SK-N-SH (cell line): ENCODE data around the gene KLHL7.

Experiments used
- CHD2 ChIP-seq: fragments of 150-350 bp; IDR thresholded peaks from 2 replicates; pipeline ENCODE4 v1.6.1; 2018; ENCODE audit warnings: low read length; ENCODE audit not compliant: partially characterized antibody
- RAD21 ChIP-seq: IDR thresholded peaks from 2 replicates; pipeline ENCODE4 v1.6.1; 2012; ENCODE audit warnings: mild to moderate bottlenecking, low read length
- TAF1 ChIP-seq: IDR thresholded peaks from 2 replicates; pipeline ENCODE4 v1.6.1; 2012; ENCODE audit warnings: low read depth, mild to moderate bottlenecking, low read length, moderate library complexity, borderline replicate concordance
- TF ChIP-seq, protein P1 (sequence below): fragments of 200-600 bp; sonication (generic); IDR thresholded peaks from 2 replicates; pipeline ENCODE4 v1.6.1; 2017; ENCODE audit warnings: antibody characterized with exemption, mild to moderate bottlenecking, moderate library complexity
- TF ChIP-seq, protein P2 (sequence below): IDR thresholded peaks from 2 replicates; pipeline ENCODE4 v1.6.1; 2012; ENCODE audit warnings: mild to moderate bottlenecking, low read depth, low read length, moderate library complexity
- TF ChIP-seq, protein P3 (sequence below): IDR thresholded peaks from 2 replicates; pipeline ENCODE4 v1.4.0; 2012; ENCODE audit warnings: low read depth

DNA sequence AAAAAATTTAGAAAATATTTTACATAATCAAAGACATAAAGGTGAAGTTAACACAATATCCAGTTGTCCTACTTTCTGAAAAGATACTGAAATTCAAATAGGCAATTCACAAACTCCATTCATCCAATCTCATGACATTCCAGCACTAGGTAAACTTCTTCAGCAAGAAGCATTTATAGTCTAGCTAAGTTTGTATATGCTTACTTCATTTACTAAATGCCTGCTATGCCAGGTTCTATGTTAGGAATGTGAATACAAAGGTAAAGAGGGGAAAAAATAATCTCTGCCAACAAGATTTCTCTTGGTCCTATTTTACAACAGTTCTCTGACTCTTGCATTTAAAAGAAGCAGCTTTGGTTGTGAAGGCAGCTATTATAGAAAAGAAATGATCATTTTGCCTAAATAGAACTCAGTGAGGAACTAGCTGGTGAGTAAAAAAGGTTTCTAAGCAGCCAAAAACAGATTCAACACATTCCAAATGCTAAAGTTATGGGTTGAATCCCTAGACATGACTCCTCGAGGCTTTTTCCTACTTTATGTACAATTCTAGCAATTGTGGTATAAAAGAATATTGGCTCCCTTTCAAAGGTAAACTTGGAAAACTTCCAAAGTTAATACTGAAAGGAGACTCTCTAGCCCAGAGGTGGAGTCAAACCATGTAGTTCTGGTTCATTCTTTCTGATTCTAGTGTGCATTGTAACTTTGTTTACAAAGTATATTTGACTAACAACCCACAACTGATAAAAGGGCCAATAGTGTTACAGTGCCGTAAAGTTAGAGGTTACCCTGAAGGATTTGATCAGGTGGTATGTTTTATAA lies 30.9 kb upstream of the KLHL7 start:
- TF ChIP-seq, protein P1, sequence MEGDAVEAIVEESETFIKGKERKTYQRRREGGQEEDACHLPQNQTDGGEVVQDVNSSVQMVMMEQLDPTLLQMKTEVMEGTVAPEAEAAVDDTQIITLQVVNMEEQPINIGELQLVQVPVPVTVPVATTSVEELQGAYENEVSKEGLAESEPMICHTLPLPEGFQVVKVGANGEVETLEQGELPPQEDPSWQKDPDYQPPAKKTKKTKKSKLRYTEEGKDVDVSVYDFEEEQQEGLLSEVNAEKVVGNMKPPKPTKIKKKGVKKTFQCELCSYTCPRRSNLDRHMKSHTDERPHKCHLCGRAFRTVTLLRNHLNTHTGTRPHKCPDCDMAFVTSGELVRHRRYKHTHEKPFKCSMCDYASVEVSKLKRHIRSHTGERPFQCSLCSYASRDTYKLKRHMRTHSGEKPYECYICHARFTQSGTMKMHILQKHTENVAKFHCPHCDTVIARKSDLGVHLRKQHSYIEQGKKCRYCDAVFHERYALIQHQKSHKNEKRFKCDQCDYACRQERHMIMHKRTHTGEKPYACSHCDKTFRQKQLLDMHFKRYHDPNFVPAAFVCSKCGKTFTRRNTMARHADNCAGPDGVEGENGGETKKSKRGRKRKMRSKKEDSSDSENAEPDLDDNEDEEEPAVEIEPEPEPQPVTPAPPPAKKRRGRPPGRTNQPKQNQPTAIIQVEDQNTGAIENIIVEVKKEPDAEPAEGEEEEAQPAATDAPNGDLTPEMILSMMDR = no peak
- TF ChIP-seq, protein P2, sequence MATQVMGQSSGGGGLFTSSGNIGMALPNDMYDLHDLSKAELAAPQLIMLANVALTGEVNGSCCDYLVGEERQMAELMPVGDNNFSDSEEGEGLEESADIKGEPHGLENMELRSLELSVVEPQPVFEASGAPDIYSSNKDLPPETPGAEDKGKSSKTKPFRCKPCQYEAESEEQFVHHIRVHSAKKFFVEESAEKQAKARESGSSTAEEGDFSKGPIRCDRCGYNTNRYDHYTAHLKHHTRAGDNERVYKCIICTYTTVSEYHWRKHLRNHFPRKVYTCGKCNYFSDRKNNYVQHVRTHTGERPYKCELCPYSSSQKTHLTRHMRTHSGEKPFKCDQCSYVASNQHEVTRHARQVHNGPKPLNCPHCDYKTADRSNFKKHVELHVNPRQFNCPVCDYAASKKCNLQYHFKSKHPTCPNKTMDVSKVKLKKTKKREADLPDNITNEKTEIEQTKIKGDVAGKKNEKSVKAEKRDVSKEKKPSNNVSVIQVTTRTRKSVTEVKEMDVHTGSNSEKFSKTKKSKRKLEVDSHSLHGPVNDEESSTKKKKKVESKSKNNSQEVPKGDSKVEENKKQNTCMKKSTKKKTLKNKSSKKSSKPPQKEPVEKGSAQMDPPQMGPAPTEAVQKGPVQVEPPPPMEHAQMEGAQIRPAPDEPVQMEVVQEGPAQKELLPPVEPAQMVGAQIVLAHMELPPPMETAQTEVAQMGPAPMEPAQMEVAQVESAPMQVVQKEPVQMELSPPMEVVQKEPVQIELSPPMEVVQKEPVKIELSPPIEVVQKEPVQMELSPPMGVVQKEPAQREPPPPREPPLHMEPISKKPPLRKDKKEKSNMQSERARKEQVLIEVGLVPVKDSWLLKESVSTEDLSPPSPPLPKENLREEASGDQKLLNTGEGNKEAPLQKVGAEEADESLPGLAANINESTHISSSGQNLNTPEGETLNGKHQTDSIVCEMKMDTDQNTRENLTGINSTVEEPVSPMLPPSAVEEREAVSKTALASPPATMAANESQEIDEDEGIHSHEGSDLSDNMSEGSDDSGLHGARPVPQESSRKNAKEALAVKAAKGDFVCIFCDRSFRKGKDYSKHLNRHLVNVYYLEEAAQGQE = no peak
- TF ChIP-seq, protein P3, sequence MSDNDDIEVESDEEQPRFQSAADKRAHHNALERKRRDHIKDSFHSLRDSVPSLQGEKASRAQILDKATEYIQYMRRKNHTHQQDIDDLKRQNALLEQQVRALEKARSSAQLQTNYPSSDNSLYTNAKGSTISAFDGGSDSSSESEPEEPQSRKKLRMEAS = no peak
- TF ChIP-seq RAD21 (no peak), CHD2 (no peak), TAF1 (no peak)
